NCI-H2081 treated with DMSO at 0.1 percent for 48 hours (cell line): ENCODE data around the gene BPIFB1.

Source experiments
- DNase-seq: peaks from one replicate; lab custom pipeline; 2025; lab: John Stamatoyannopoulos, UW

Gene BPIFB1

GRCh38 chr20:33325350-33325749 is 42.3 kb downstream of the BPIFB1 start:
- DNase-seq = no peak

- DNase-seq = no peak
Observed at GRCh38 chr20:33328157-33329137, 45.4 kb downstream of the BPIFB1 start.

DNA sequence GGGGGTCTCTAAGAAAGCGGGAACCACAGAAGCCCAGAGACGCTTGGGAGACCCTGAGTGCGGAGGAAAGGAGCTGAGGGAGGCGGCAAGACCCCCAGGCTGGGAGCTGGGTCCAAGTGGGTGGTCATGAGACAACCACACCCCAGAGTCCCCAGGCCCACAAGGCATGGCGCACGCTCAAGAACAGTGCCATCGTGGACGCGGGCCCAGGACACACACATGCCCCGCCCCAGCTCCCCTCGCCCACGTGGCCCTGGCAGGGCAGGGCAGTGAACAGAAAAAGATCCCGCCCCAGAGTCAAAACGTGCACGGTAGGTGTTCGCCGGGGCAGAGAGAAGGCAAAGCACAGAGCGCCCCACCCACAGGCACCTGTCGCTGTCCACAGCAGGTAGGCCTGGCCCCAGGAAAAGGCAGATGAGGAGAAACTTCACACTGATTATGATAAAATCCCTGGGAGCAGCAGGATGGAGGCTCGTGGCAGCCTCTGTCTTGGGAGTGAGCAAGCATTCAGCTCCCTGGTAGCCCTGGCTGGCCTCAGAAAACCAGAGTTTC is 50.0 kb downstream of the BPIFB1 start:
- DNase-seq = no peak

DNA sequence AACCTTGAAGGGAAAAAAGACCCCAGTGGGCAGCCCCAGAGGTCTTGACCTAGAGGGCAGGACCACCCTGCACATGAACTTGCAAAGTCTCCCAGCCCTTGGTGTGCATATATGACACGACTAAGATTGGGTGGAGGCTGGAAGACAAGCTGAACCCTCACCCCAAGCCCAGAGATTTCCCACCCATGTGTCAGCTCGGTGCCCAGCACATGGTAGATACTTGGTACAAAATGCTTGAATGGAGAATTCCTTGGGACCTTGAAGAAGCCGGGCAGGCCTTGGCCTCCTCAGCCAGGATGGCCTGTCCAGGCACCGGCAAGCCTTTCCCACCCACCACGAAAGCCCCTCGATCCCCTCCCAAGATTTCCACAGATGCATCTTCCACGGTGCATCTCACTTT is 50.6 kb downstream of the BPIFB1 start:
- no peak for DNase-seq

GRCh38 chr20:33334111-33334510 is 51.1 kb downstream of the BPIFB1 start:
- no peak for DNase-seq

DNA sequence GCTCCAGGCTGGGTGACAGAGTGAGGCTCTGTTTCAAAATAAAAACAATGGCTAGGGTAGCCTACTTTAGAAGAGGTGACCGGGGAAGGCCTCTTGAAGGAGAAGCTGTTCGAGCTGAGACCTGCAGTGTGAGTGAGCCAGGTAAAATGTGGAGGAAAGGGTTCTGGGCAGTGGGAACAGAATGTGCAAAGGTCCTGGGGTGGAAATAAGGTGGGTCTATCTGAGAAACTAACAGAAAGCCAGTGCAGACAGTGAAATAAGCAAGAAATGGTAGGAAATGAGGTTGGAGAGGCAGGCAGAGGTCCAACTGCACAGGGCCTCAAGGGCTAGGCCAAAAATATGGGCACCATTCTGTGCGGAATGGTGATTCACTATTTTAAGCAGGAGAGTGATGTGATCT is 53.4 kb downstream of the BPIFB1 start:
- no peak for DNase-seq

DNA sequence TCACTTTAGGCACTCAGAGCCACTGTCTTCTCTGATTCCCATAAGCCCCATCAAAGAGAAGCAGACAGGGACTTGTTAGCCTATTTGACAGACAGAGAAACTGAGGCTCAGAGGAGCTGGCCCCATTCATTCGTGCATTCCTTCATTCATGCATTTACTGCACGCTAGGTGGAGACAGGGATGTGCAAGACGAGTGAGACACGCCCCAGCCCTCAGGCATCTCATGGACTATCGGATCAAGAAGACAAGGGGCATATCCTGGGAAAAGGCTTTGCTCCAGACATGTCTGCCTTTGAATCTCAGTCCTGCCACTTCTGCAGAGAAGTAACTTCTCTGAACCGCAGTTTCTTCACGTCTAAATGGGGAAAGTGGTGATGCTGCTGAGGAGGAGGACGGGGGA is 54.1 kb downstream of the BPIFB1 start:
- no peak for DNase-seq

- no peak for DNase-seq
Observed at GRCh38 chr20:33337531-33338165, 54.6 kb downstream of the BPIFB1 start.

GRCh38 chr20:33338467-33339258 is 55.6 kb downstream of the BPIFB1 start:
- DNase-seq = no peak

- DNase-seq = no peak
Observed at GRCh38 chr20:33339515-33340058, 56.6 kb downstream of the BPIFB1 start.

DNA sequence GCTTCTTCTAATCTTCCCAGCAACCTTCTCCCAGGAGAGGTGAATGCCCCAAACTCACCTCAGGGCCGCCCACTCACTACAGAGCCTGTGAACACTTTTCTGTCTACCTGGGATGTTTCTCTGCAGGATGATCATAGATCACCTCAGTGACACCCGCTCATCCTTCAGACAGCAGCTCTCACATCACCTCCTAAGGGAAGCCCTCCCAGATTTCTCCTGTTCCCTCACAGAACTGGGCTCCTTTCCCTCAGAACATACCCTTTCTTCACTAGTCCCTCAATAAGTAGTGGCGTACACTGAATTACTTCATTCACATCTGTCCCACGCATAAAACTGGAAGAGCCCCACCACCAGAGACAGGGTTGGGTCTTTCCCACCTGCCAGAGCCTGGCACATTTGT is 60.5 kb downstream of the BPIFB1 start:
- DNase-seq = no peak

GRCh38 chr20:33345342-33345741 is 62.3 kb downstream of the BPIFB1 start:
- DNase-seq = no peak

- no peak for DNase-seq
Observed at GRCh38 chr20:33348136-33348937, 65.3 kb downstream of the BPIFB1 start.

DNA sequence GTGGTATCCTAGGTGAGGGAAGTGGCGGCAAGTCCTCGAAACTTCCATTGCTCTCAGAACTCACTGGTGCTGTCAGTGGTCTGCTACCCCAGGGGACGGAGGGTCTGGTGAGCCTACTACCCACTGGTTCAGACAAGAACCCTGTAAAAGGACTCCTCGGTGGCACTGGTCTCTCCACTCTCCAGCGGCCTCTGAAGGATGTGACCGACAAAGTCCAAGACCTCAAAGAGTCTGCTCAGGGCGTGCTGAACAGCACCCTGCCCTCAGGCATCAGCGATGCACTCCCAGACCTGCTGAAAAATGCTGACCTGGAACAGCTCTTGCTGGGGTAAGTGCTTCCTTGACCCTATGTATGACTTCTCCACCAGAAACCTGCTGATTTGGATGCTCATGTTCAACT is 66.5 kb downstream of the BPIFB1 start:
- no peak for DNase-seq

DNA sequence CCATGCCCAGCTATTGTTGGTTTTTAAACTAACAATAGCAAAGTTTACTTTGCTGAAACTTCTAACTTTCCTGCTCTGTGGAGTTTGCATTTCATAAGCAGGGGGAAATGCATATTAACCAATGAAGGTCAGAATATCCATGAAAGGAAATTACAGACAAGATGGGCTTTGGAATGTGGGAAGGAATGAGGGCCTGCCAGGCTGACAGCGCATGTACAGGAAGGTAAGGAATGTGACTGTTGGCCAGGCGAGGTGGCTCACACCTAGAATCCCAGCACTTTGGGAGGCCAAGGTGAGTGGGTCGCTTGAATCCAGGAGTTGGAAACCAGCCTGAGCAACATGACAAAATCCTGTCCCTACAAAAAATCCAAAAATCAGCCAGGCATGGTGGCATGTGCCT is 68.7 kb downstream of the BPIFB1 start:
- DNase-seq = no peak

DNA sequence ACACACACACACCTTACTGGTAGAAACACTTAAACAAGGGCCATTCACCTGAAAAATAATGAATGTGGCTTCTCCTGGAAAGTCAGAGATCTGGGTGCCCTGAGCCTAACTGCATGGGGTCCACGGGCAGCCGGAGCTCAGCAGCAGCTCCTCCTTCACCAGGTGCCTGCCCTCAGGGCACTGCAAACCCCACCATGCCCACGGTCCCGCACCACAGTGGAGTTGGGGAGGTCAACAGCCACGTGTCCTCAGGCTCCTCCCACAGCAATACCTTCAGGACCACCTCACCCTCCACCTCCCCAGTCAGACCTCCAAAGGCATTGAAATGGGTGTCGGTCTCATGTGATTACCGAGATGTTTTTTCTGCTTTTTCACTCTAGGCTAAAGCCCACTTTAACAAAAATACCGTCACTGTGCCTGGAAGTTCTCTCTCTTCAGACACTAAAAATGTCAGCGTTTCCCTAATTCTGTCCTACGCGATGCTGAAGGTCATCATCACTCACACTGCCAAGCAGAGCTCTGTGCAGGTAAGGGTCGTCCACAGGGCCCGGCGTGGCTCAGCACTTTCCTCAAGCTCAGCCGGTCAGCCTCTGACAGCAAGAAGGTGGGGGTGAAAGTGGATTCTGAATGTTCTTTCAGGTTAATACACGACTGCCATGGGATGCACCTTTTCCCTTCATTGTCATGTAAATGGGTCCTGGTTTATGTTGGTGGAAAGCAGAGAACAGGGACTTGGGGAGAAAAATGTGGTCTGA is 69.4 kb downstream of the BPIFB1 start:
- no peak for DNase-seq

DNA sequence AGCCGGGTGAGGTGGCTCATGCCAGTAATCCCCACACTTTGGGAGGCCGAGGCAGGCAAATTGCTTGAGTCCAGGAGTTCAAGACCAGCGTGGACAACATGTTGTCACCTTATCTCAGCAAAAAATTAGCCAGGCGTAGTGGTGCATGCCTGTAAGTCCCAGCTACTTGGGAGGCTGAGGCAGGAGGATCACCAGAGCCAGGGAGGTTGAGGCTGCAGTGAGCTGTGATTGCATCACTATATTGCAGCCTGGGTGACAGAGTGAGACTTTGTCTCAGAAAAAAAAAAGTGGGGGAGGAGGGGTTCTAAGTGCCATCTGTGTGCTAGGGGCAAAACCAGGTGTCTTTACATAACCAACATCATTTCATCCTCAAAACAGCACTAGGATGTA is 70.0 kb downstream of the BPIFB1 start:
- no peak for DNase-seq
